HG02763 (cell line): ENCODE data around the gene LDLRAP1.

Experiments used
- ATAC-seq: cut with Tn5 transposase; IDR thresholded peaks from one replicate; pipeline ENCODE4 v1.9.1; 2021; ENCODE audit warnings: mild to moderate bottlenecking, moderate library complexity; ENCODE audit not compliant: unreplicated experiment

LDLRAP1 gene

GRCh38 chr1:25541889-25542658 lies 1.3 kb upstream of the LDLRAP1 start:
- no peak for ATAC-seq

GRCh38 chr1:25543005-25543424 lies 391 bp upstream of the LDLRAP1 start:
- ATAC-seq, result no peak

DNA sequence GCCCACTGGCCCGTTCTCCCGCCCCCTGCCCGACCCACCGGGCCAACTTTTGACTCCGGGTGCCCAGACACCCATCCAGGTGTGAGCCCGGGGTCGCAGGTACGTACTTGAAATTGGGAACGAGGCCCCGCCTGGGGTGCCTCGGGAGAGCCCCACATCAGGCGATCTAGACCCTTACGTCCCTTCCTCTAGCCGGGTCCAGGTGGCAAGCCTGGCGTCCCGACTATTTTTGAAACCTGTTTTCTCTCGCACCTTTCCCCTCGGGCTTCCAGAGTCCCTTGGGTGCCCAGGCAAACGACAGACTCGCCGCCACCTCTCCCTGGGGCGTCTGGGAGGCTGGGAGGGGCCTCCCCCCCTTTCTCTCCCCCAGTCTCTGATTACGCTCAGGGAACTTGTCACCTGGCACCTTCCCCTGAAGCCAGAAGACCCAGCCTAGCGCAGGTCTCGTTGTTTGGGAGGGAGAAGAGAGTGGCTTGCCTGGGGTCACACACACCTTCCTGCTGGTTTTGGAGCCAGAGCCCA lies 898 bp downstream of the LDLRAP1 start:
- no peak for ATAC-seq

DNA sequence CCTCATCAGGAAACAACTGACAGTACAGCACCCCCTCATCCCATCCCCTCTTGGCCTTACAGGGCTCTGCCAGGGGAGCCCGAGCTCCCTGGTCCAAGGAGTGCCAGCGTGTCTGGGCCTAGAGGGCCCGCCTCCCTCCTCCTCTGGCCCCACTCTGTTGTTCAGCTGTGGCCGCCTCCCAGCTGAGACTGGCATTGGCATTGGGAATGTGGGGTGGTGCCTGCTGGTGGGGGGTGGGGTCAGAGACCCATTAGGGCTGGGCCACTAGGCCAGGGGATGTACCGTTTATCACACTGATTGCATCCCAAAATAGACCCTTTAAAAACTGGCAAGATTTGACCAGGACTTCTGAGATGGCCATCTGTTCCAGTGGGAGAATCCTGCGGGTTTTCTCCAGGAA lies 1.4 kb downstream of the LDLRAP1 start:
- ATAC-seq, result no peak

DNA sequence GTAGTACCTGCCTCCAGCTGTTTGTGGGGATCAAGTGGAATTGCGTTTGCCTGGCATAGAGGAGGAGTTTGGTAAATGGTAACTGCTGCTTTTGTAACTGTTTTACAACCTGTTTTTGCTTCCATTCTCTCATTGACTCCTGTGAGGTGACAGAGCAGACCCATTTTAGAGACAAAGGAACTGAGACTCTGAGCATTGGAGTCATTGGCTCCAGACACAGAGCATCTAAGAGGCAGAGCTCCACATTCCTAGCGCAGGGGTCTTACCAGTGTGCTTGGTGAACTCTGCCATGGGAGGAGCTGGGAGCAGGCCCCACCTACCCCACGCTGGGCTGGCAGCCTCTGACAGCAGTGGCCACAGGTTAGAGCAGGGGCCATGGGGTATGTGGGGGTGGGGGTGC lies 2.4 kb downstream of the LDLRAP1 start:
- ATAC-seq, result no peak

DNA sequence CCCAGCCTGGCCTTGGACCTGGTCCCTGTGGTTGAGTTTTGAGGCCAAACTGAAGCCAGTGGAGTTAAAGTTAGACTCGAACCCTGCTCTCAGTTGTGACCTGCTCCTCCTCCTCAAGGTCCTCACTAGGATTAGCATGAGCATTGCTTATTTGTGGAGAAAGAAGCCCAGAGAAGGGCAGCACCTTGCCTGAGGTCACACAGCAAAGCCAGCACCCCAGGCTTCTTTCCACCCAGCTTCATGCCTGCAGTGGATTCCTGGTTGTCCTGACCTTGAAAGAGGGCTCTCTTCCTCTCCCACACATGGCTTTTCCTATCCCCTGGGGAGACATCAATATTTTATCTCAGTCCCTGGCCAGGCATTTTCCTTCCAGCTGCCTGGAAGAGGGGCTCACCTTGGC lies 2.8 kb downstream of the LDLRAP1 start:
- no peak for ATAC-seq

- ATAC-seq, result no peak
These were observed 5.2 kb downstream of the LDLRAP1 start for GRCh38 chr1:25548601-25549000.

- peak; percentile 92 for ATAC-seq
These were observed 6.1 kb downstream of the LDLRAP1 start for GRCh38 chr1:25549273-25550154.

GRCh38 chr1:25550155-25550506 lies 6.7 kb downstream of the LDLRAP1 start:
- no peak for ATAC-seq

GRCh38 chr1:25550683-25551310 lies 7.4 kb downstream of the LDLRAP1 start:
- ATAC-seq, result no peak

DNA sequence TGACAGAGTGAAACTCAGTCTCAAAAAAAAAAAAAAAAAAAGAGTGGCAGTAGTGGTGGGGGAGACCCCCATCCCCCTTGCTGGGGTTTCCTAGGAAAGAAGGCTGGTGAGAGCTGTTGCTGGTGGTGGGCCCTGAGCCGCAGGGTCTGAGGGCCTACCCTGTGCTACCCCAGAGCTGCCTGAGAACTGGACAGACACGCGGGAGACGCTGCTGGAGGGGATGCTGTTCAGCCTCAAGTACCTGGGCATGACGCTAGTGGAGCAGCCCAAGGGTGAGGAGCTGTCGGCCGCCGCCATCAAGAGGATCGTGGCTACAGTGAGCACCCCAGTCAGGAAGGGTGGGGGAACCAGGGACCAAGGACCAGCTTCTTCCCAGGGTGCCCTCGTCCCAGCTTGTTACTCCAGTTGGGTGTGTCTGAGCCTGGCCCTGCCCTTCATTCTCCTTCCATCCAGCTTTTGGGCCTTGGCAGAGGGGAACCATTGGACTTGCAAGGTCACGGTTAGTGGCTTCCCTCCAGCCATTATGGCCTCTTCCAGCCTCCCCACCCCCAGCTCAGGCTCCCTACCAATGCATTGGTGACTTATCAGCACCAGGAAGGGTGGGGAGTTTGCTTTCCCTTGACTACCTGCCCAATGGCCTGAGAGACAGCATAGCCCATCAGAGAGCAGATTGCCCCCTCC lies 10.5 kb downstream of the LDLRAP1 start:
- ATAC-seq, result no peak

DNA sequence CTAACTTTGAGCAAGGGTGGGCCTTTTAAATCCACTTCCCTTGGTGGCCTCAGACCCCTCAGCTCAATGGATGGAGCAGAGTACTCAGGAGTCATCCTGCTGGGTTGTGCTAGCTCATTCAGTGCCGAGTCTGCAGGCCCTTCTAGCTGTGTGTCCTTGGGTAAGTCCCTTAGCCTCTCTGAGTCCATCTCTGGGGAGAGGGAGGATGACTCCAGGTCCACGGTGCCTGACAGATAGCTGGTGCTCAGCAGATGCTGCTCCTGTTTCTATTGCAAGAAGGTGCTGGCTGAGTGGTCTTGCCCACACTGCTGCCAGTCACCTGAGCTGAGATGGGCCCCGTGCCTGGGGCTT lies 11.0 kb downstream of the LDLRAP1 start:
- ATAC-seq, result no peak

- ATAC-seq, result no peak
These were observed 11.7 kb downstream of the LDLRAP1 start for GRCh38 chr1:25554886-25555752.

- ATAC-seq, result no peak
These were observed 12.3 kb downstream of the LDLRAP1 start for GRCh38 chr1:25555753-25556092.

- ATAC-seq, result no peak
These were observed 12.8 kb downstream of the LDLRAP1 start for GRCh38 chr1:25556132-25556670.

GRCh38 chr1:25556791-25557476 lies 13.5 kb downstream of the LDLRAP1 start:
- no peak for ATAC-seq

DNA sequence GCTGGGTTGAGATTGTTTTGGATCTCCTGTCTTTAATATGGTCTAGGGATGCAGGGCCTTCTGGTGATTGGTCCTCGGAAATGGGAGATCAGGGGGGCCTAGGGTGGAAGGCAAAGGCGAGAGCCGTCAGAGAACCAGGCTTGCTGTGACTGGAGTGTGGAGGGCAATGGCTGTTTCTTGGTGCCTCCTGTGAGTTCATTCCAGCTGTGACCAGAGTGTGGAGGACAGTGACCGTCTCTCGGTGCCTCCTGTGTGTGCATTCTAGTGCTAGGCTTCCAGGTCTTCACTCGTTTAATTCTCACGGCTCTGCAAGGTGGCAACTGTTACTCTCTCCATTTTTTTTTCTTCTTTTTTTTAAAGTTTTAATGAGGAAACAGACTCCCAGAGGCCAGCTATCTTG lies 14.1 kb downstream of the LDLRAP1 start:
- no peak for ATAC-seq

GRCh38 chr1:25559031-25559430 lies 15.6 kb downstream of the LDLRAP1 start:
- ATAC-seq, result no peak

GRCh38 chr1:25560001-25560400 lies 16.6 kb downstream of the LDLRAP1 start:
- ATAC-seq, result no peak
